Middle frontal gyrus (tissue), 1 donor: ENCODE measurements around the gene SPO11.

Experiments used
- DNase-seq: peaks from one replicate; pipeline ENCODE4 v3.0.0-alpha.2; 2015; ENCODE audit warnings: low spot score; ENCODE audit errors: extremely low spot score

Gene SPO11

GRCh38 chr20:57329608-57330221 lies at the start of gene SPO11:
SPO11 (plus strand) TSS chr20:57329803; CDS start chr20:57329868, 65 bp downstream.
- DNase-seq, result no peak

GRCh38 chr20:57280221-57280620 lies 49.4 kb upstream of the SPO11 start:
- no peak for DNase-seq

GRCh38 chr20:57281900-57282299 lies 47.7 kb upstream of the SPO11 start:
- DNase-seq, result no peak

- peak; percentile 52 for DNase-seq
Measured at GRCh38 chr20:57282670-57283361, 46.8 kb upstream of the SPO11 start.

- DNase-seq, result no peak
Measured at GRCh38 chr20:57283860-57284259, 45.7 kb upstream of the SPO11 start.

GRCh38 chr20:57287007-57287880 lies 42.4 kb upstream of the SPO11 start:
- DNase-seq, result no peak

GRCh38 chr20:57287901-57288300 lies 41.7 kb upstream of the SPO11 start:
- no peak for DNase-seq

- DNase-seq, result no peak
Measured at GRCh38 chr20:57288651-57289277, 40.8 kb upstream of the SPO11 start.

GRCh38 chr20:57289391-57290177 lies 40.0 kb upstream of the SPO11 start:
- peak; percentile 24 for DNase-seq

- no peak for DNase-seq
Measured at GRCh38 chr20:57290178-57290484, 39.5 kb upstream of the SPO11 start.

- no peak for DNase-seq
Measured at GRCh38 chr20:57291003-57291402, 38.6 kb upstream of the SPO11 start.

GRCh38 chr20:57291694-57292093 lies 37.9 kb upstream of the SPO11 start:
- no peak for DNase-seq

- no peak for DNase-seq
Measured at GRCh38 chr20:57292611-57293010, 37.0 kb upstream of the SPO11 start.

GRCh38 chr20:57293995-57294394 lies 35.6 kb upstream of the SPO11 start:
- DNase-seq, result no peak

GRCh38 chr20:57294550-57294949 lies 35.1 kb upstream of the SPO11 start:
- DNase-seq, result no peak

GRCh38 chr20:57298457-57298856 lies 31.1 kb upstream of the SPO11 start:
- DNase-seq, result no peak

- no peak for DNase-seq
Measured at GRCh38 chr20:57301026-57301425, 28.6 kb upstream of the SPO11 start.

GRCh38 chr20:57306747-57307146 lies 22.9 kb upstream of the SPO11 start:
- DNase-seq, result no peak

- DNase-seq, result no peak
Measured at GRCh38 chr20:57308451-57309271, 20.9 kb upstream of the SPO11 start.

- no peak for DNase-seq
Measured at GRCh38 chr20:57309544-57310115, 20.0 kb upstream of the SPO11 start.
